ENCODE data around the gene SPOCK2.

The SPOCK2 gene

GRCh38 chr10:72082856-72083789 lies 5.2 kb downstream of the SPOCK2 start:
- TF ChIP-seq CTCF (IDR thresholded peaks at IDR 0.05; ENCODE audit: low read depth, low read length, missing control alignments) = no peak
- no peak for DNase-seq (ENCODE audit: low read depth)
- H3K4me3 ChIP-seq (ENCODE audit: low read depth, low read length) = no peak overlapping the region

- H3K4me3 ChIP-seq (ENCODE audit: low read depth, low read length) = no peak overlapping the region
- no peak for TF ChIP-seq CTCF (IDR thresholded peaks at IDR 0.05; ENCODE audit: low read depth, low read length, missing control alignments)
- DNase-seq (ENCODE audit: low read depth) = no peak
Observed at GRCh38 chr10:72081772-72082590, 6.4 kb downstream of the SPOCK2 start.

GRCh38 chr10:72081210-72081609 lies 7.1 kb downstream of the SPOCK2 start:
- no peak overlapping the region for H3K4me3 ChIP-seq (ENCODE audit: low read depth, low read length)
- no peak for DNase-seq (ENCODE audit: low read depth)
- no peak for TF ChIP-seq CTCF (IDR thresholded peaks at IDR 0.05; ENCODE audit: low read depth, low read length, missing control alignments)

- no peak overlapping the region for H3K4me3 ChIP-seq (ENCODE audit: low read depth, low read length)
- no peak for DNase-seq (ENCODE audit: low read depth)
- TF ChIP-seq CTCF (IDR thresholded peaks at IDR 0.05; ENCODE audit: low read depth, low read length, missing control alignments) = no peak
Observed at GRCh38 chr10:72080042-72080975, 8.0 kb downstream of the SPOCK2 start.

GRCh38 chr10:72079356-72079755 lies 9.0 kb downstream of the SPOCK2 start:
- no peak overlapping the region for H3K4me3 ChIP-seq (ENCODE audit: low read depth, low read length)
- no peak for TF ChIP-seq CTCF (IDR thresholded peaks at IDR 0.05; ENCODE audit: low read depth, low read length, missing control alignments)
- DNase-seq (ENCODE audit: low read depth) = no peak

GRCh38 chr10:72077275-72077990 lies 10.9 kb downstream of the SPOCK2 start:
- no peak overlapping the region for H3K4me3 ChIP-seq (ENCODE audit: low read depth, low read length)
- no peak for DNase-seq (ENCODE audit: low read depth)
- TF ChIP-seq CTCF (IDR thresholded peaks at IDR 0.05; ENCODE audit: low read depth, low read length, missing control alignments) = no peak
